Inflammatory macrophage treated with lipopolysaccharide for 4 hours (primary cell): ENCODE results near the gene PLCB2.

Experiments used
- DNase-seq: peaks from one replicate; pipeline ENCODE4 v3.0.0-alpha.2; 2020

The PLCB2 gene

DNA sequence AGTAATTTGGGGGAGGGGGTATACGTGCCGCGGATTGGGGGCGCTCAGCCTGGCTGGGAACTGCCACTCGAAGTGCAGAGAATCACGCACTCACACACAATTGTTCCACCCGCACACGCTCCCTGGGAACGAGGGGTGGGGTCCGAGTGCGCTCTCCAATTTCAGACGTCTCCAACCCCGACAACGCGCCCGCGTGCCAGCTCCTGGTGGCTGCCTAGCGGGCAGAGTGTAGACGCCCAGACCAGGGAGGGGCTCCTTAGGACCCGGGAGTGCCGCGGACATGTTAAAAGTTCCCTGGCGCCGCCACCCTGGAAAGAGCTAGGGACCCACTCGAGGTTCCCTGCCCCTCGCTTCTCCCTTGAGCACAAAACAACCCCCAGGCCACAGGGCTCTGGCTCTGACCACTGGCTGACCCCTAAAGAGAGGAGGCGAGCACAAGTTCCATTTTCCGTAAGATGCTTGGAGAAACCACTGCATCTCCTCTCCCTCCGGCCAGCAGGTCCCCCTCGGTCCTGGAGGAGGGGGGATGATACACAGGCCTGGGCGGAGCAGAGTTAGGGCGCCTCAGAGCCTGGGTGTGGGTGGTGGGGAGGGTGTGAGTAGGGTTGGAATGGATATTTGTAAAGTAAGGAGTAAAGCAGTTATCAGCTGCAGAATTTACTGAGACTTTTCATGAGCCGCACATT is 24.0 kb downstream of the PLCB2 start:
- no peak for DNase-seq

DNA sequence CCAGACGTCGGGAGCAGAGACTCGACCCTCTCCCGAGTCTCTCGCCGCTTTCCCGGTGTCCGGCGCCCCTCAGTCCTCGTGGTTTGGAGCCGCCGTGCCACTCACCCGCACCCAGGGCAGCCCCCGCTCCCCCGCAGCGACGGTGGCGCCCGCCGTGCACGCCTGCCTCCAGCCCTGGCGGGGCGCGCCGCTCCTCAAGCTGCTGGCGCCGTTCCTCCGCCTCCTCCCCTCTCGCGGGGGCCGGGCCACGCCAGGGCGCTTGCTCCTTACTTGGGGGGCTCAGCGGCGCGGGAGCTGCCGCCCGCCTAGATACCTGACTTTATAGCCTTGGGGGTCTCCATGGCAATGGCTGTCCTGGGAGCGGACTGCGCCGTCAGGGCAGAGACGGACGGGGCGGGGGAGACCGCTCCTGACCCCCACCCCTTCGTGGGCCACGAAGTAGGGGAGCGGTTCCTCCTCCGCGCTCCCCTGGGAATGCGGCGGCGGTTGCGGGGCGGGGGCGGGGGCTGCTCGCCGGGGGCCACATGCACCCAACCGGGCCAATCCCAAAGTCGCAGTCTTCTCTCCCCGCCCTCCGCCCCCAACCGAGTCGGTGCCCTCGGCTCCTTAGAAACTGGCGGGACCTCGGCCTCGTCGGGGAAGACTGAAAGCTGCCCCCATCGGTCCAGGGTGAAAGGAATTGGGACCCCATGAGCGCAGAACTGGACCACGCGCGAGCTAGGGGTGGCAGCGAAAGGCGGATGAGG is 24.7 kb downstream of the PLCB2 start, which contains the start of gene ANKRD63:
ANKRD63 (minus strand) TSS at position 196 of the 746 bp plus-strand sequence. CDS start 478 bp downstream, outside the sequence.
- no peak for DNase-seq

DNA sequence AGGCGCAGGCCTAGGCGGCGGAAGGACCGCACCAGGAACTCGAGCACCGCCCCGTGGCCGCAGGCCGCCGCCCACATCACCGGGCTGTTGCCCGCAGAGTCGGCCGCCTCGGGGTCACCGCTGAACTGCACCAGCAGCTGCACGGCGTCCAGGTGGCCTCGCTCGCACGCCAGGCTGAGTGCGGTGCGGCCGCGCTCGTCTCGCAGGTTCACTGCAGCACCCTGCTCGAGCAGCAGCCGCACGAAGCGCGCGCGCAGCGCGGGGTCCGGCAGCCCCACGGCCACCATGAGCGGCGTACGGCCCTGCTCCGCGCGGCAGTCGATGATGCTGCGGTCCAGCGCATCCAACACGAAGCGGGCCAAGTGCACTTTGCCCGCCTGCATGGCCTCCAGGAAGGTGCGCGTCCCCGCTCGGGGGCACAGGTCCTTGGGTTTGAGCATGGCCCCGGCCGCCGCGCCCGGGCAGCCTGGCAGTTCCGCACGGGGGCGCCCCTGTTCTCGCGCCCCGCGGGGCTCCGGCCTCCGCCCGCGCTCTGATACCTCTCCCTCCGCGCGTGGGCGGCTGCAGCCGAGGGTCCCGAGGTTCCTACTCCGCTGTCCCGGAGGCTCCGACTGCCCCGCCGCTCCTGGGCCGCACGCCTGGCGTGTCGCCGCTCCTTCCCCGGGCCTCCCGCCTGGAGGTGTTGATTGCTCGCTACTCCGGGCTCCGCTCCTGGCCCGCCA is 25.4 kb downstream of the PLCB2 start:
- DNase-seq: peak; percentile 24

DNA sequence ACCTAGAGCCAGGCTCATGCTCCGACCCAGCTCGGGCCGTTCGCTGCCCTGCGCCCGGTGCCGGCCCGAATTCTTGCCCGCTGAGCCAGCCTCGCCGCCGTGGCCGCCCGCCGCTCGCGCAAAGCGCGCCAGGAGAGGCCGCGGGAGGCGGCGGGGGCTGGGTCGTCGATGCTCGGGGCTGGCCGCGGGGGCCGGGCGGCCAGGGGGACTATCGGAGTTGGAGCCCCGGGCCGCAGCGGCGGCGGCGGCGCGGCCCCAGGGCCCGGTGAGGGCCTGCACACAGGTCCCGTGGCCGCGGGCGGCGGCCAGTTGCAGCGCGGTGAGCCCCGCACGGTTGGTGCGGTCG is 26.0 kb downstream of the PLCB2 start:
- DNase-seq: no peak

DNA sequence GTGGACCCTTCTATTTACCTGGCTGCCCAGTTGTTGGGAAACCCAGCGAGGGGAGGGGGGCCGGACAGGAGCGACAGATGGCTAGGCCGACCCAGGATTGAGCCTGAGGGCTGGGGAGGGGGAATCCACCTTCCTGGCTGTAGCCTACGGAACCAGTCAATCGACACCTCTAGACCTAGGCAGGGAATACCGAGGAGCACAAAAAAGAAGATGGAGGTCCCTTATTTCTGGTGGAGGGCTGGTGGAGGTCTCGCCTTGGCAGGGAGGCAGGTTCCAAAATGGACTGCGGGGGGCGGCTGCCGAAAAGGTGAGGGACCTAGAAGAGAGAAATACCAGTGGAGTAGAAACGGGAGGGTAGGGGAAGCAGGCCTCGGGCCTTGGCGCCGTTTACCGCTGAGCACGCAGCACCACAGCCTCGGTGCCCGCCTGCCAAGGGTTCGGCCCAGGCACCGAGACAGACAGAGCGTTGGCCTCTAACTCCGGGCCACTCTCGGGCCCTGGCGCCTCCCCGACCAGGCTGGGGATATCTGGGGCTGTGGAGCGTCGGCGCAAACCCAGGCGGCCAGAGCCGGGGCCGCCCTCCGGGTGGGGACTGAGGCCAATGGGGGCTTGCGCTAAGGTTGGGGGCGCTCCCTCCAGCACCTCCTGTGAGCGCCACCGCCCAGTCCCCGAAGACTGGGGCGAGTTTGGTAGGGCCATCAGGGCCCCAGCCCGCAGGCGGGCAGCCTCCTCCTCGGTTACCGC is 26.5 kb downstream of the PLCB2 start:
- DNase-seq: no peak

DNA sequence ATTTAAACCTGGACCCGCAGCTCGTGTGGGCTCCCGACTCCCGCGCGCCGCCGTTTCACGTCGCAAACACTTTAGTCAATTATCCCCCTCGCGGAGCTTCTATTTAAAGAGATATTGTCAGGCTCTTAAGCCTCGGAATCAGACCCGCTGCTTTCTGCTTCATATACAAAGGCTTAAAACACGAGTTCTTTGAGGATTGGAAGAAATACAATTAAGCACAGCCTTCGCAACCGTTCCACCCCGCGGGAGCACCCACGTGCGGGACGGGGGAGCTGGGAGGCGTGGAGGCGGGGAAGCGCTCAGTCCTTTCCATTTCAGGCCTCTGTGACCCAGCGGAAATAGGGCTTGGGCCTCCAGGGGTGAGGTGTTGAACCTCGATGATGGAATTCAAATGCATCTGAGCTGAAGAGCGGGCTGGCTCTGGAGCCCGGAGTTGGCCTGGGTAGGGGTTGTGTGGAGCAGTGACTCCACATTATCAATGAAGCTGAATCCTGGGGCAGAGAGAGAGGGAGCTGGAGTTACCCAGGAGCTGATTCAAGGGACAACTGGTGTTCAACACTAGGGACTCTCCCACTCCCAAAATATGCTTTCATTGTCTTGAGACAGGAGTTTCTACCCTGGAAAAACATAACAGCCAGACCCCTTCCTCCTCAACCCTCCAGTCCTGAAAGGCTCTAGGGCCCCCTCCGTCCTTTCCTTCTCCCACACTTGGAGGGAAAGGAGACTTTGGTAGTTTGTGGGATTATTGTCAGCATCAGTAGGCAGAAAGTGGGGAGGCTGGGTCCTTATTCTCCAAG is 27.3 kb downstream of the PLCB2 start:
- no peak for DNase-seq

DNA sequence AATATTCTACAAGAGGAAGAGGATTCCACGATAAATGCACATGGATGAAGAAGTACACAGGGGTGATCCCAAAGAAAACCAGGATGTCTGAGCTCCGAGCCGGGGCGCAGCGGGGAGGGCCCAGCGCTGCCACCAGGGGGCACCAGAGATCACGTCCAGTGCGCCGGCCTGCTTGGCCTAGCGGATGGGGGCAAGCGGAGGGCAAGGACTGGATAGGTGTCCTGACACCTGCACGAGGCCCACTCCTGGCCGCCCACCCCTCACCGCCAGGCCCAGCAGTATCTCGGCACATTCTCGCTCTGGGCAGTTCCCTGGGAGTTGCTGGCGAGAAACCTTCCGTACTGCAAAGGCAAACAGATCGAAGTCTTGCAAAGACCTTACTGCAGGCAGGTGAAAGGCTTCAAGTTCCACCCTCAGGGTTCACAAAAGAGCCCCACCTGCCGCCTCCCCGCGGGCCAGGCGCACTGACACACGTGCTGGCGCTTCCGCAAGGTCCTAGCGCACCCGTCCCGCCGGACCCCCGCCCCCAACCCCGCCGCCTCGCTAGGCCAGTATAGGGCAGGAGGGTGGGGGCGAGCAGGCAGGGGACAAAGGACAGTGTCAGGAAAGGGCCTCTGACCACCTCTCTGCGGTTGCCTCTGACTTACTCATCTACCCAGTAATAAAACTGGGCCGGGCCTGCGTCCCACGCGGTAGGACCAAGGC is 28.1 kb downstream of the PLCB2 start:
- peak; percentile 45 for DNase-seq

DNA sequence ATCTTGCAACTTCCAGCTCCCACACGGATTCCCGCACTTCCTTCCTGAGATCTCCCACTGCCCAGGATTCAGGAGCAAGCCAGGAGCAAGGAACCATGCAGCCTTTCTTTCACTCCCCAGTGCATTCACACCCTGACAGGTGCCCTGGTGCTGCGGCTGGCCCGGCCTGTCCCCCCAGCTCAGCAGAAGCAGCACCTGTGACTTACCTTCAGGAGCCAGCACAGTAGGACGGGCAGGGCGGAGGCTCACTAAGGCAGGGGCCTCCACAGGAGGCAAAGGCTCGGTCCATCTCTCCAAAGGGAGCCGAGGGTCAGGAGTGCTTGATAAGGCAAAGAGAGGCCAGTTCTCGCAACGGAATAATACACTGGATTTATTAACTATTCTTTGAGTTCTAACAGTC is 29.7 kb downstream of the PLCB2 start:
- DNase-seq: no peak

DNA sequence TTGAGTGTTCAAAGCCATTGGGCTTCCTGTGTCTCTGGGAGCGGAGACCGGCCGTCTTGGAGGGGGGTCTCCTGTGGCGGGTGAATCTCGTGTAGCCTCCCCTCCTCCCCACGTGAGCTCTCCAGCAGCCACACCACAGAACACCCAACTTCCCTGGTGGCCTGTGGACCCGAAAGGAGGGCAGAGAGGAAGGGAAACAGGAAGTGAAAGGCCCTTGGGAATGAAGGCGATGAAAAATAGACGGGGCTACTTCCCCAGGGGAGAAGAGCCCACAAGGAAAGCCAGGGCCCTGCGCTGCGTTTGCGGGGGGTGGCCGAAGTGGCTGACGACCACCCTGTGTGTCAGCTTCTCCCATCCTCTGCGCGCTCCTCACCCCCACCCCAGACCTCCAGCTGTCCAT is 30.3 kb downstream of the PLCB2 start:
- peak; percentile 79 for DNase-seq

DNA sequence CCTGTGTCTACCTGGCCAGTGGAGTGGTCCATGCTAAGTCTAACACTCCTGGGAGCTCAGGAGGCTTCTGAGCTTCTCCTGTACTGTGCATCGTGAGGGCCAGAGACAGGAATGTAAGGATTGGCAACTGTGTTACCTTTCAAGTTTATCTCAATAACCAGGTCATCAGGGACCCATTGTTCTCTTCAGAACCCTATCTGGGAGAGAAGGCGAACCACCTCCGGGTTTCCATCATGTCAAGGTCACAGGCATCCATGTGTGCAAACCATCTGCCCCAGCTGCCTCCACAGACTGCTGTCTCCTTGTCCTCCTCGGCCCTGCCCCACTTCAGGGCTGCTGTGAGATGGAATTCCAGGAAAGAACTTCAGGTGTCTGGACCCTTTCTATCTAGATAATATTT is 30.8 kb downstream of the PLCB2 start:
- no peak for DNase-seq

DNA sequence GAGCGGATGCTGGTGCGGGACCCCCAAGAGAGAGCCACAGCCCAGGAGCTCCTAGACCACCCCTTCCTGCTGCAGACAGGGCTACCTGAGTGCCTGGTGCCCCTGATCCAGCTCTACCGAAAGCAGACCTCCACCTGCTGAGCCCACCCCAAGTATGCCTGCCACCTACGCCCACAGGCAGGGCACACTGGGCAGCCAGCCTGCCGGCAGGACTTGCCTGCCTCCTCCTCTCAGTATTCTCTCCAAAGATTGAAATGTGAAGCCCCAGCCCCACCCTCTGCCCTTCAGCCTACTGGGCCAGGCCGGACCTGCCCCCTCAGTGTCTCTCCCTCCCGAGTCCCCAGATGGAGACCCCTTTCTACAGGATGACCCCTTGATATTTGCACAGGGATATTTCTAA is 31.8 kb downstream of the PLCB2 start:
- no peak for DNase-seq

DNA sequence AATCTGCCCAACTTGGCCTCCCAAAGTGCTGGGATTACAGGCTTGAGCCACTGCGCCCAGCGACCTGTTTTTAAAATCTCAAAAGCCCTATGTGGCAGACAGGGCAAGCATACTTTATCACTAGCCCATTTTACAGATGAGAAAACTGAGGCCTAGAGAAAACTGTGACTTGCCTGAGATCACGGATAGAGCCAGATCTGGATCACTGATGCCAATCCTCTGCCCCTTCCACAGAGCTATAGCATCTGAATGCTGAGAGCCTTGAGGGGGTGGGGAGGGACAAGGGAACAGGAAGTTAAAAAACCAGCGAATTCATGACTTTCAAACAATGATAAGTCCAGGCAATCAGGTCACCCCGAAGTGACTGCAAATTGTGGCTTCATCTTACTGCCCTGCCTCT is 32.2 kb downstream of the PLCB2 start:
- DNase-seq: peak; percentile 10

DNA sequence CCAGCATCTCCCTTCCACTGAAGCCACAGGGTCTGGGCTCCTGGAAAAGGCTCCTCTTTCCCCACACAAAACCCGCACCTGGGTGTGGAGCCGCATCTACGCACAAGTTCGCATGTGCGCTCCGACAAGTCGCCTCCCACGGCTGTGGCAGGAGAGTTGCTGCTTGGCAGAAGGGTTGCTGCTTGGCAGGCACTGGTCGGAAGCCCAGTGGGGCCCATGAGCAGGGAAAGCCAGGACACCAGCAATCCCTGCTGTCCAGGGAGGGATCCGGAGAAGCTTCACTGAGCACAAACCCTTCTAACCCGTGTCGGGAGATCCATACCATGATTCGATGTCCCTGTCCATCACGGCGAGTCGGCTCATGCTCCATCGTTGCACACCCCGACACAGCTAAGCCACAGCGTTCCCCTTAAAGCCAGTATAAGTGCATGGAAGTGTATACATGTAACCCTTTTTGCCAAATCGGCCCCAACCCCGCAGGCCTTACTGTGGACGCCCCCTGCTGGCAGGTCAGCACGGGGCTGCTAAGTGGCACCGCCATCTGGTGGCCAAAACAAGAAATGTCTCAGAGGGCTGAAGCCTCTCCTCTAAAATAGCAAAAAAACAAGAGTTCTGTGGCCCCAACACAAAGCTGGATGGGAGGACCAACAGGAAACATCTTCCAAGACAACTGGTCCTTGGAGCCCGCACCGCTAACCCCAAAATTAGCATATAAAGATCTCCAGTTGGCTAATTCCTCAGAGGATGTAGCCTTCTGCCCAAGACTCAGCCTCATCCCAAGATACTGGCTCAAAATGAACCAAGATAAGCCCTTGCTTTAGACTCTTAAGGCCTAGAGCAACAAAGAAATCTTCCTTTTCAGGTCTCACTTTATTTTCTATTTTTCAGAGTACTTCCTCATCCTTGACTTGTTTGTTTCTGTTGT is 33.1 kb downstream of the PLCB2 start:
- DNase-seq: peak; percentile 76

DNA sequence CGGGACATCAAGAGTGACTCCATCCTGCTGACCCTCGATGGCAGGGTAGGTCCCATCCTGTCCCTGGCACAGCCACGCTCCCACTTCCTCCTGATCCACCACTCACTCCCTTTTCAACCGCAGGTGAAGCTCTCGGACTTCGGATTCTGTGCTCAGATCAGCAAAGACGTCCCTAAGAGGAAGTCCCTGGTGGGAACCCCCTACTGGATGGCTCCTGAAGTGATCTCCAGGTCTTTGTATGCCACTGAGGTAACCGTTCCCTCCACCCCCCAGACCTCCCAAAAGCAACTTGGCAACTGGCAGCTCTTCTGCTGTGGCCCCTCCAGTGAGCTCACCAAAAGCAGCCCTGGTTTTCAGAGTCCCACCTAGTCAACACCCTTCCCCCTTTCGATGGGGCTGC is 34.3 kb downstream of the PLCB2 start:
- DNase-seq: no peak

DNA sequence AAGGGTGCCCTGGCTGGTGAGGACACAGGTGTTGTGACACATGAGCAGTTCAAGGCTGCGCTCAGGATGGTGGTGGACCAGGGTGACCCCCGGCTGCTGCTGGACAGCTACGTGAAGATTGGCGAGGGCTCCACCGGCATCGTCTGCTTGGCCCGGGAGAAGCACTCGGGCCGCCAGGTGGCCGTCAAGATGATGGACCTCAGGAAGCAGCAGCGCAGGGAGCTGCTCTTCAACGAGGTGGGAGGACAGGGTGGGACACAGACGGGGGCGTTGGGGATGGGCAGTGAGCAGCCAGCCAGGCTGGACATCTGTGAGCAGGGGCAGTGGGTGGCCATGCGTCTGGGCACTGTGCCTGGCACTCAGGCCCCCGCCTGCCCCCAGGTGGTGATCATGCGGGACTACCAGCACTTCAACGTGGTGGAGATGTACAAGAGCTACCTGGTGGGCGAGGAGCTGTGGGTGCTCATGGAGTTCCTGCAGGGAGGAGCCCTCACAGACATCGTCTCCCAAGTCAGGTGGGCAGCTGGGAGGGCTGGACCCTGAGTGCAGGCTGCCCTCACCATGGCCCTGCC is 35.2 kb downstream of the PLCB2 start:
- no peak for DNase-seq

DNA sequence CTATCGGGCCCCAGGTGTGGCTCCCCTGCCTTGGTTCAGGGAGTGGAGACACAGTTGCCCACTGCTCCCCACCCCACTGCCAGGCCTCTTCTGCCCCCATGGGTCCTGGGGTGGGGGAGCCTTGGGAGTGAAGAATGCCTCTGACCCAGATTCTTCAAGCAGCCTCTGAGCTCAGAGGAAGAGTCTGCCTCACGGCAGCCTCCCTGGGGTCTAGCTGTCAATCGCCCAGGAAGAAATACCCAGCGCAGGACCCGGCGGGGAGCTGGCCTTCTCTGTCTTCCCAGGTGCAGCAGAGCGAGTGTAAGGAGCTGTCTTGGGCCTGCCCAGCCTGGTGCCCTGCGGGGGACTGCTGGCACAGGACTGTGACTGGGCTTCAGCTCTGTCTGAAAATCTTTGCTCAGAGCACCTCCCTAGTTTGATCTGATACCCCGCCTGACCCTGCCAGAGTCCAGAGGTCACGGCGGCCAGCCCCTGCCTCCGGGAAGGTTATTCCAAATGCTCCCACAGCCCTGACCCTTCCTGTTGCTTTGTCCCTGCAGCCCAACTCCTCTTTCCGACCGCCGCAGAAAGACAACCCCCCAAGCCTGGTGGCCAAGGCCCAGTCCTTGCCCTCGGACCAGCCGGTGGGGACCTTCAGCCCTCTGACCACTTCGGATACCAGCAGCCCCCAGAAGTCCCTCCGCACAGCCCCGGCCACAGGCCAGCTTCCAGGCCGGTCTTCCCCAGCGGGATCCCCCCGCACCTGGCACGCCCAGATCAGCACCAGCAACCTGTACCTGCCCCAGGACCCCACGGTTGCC is 35.9 kb downstream of the PLCB2 start:
- no peak for DNase-seq

DNA sequence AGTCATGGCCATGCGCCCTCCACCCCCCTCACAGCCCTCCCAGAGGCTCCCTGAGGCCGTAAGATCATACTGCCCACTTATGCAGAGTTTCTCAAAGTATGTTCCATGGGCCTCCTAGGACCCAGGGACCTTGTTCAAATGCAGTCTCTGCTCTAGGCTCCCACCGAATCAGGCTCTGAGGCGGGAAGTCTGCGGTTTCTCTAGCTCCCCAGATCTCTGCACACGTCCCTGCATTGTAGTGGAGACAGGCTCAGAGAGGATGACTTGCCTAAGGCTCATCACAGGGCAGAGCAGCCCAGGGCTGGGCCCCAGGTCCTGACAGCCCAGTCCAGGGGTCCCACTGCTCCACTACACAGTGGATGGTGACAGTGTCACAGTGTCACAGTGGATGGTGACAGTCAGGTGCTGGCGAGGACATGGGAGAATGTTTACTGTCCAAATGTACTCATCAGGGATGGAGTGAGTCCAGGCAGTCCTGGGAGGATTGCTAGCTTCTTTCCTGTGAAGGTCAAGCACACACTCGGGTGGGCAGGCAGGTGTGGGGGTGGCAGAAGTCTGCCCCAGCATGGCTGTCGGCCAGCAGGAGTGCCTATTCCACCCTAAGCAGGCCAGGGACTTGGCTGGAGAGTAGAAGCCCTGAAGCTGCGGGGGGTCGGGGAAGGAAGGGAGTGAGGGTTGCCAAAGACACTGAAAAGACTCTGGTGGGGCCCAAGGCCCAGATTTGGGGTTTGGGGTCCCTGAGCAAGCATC is 37.3 kb downstream of the PLCB2 start:
- no peak for DNase-seq

DNA sequence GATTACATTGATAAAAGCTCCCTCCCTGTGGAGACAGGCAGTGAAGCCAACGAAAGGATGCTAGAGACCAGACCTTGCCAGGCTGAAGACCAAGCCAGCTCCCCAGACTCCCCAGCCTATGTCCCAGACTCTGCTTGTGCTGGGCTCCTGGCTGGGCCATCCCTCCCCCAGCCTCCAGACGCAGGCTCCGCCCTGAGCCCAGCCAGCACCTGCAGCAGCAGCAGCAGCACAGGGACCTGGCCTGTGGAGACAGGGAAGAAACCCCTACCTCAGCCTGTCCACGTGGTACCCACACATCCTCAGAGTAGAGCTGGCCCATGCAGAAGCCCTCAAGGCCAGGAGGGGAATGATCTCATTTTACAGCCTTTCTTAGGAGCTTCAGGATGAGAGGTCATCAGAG is 38.1 kb downstream of the PLCB2 start:
- DNase-seq: no peak

DNA sequence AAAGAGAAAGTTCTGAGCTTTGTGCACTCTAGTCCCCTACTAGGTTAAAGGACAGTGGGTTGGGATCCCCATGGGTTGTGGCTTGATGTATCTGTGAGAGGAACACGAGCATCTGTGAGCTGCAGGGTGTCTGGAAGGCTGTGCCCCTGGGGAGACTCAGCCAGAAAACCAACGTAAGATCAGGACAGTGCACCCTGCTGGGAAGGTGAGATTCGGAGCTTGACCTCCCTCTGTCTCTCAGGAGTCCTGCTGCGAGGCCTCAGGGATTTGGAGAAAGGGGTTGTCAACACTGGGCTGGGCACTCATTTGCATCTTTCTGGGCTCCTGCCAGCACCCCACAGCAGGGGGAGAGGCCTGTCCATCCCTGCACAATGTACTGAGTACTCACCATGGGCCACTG is 40.1 kb downstream of the PLCB2 start:
- DNase-seq: no peak
